Measurements from ENCODE around the gene TNP2. TPM values are rescaled to one million over a fixed set of nuclear protein-coding genes. Genes with fewer than 3 reads are reported as not detected.

The TNP2 gene
- total and polyA plus RNA-seq, 9 of the 15 experiments (the other 6 are each of a cell fraction or from before 2014, with no cell fraction given) = not detected

GRCh38 chr16:11238272-11239202 is 30.6 kb downstream of the TNP2 start (continued):
- TF ChIP-seq GTF3C2 (IDR thresholded peaks at IDR 0.05; ENCODE audit: borderline replicate concordance, extremely low read depth, insufficient read length) = no peak
- no peak for TF ChIP-seq SRF (CRISPR knock-in tag; IDR thresholded peaks at IDR 0.05)
- TF ChIP-seq ESRRA (IDR thresholded peaks at IDR 0.05; ENCODE audit: borderline replicate concordance, low read depth) = no peak
- TF ChIP-seq ZFX (CRISPR knock-in tag; IDR thresholded peaks at IDR 0.05) = peak; percentile 48; the same call in 1 of the 2 replicates
- TF ChIP-seq NRF1 (conservative IDR thresholded peaks at IDR 0.05 in 1 of 2, IDR thresholded peaks at IDR 0.05 in 1 of 2) = peak; percentile 78 to 83
- peak; percentile 68 for TF ChIP-seq BHLHE40 (IDR thresholded peaks at IDR 0.05; ENCODE audit: low read length)
- TF ChIP-seq CHD4 (IDR thresholded peaks at IDR 0.05; ENCODE audit: insufficient read depth, insufficient replicate concordance, low read depth, low read length, poor library complexity, severe bottlenecking) = no peak
- TF ChIP-seq L3MBTL2 (IDR thresholded peaks at IDR 0.05) = peak; percentile 90
- TF ChIP-seq HDAC3 (IDR thresholded peaks at IDR 0.05; ENCODE audit: borderline replicate concordance, partially characterized antibody) = no peak
- TF ChIP-seq TFE3 (CRISPR knock-in tag; IDR thresholded peaks at IDR 0.05) = no peak
- TF ChIP-seq PYGO2 (tag; IDR thresholded peaks at IDR 0.05) = no peak
- no peak for TF ChIP-seq CHCHD3 (CRISPR knock-in tag; IDR thresholded peaks at IDR 0.05)
- no peak for TF ChIP-seq HMG20B (CRISPR knock-in tag; IDR thresholded peaks at IDR 0.05)
- no peak for TF ChIP-seq HDGF (IDR thresholded peaks at IDR 0.05)
- no peak for TF ChIP-seq ZNF217 (CRISPR knock-in tag; IDR thresholded peaks at IDR 0.05)
- TF ChIP-seq ZNF143 (CRISPR knock-in tag; IDR thresholded peaks at IDR 0.05) = no peak
- peak; percentile 82; the same call in 1 of the 2 replicates for TF ChIP-seq LCOR (CRISPR knock-in tag; IDR thresholded peaks at IDR 0.05)
- TF ChIP-seq ZNF444 (CRISPR knock-in tag; IDR thresholded peaks at IDR 0.05) = no peak
- no peak for TF ChIP-seq ZNF134 (CRISPR knock-in tag; conservative IDR thresholded peaks at IDR 0.05)
- TF ChIP-seq IRF2 (CRISPR knock-in tag; IDR thresholded peaks at IDR 0.05) = no peak
- TF ChIP-seq SMARCE1 (IDR thresholded peaks at IDR 0.05) = 0 out of 2 replicates have a peak, but pooled peaks have one; percentile 23
- TF ChIP-seq THRB (CRISPR knock-in tag; conservative IDR thresholded peaks at IDR 0.05) = no peak
- TF ChIP-seq POLR2A (conservative IDR thresholded peaks at IDR 0.05) = peak; percentile 85
- no peak for TF ChIP-seq ADNP (tag; IDR thresholded peaks at IDR 0.05)

All from K562 (cell line).